ENCODE data around the gene RIC3. TPM values are rescaled to one million over a fixed set of nuclear protein-coding genes. Genes with fewer than 3 reads are reported as not detected.

RIC3 gene
- polyA plus RNA-seq, 4 donors: 0.45 to 3.7 (median 1.8) TPM

GRCh38 chr11:8087185-8087584 lies 81.6 kb downstream of the RIC3 start:
- H3K36me3 ChIP-seq (ENCODE audit: control insufficient read depth in 3 of 3, insufficient read depth in 2 of 3, low read depth in 1 of 3, low read length in 3 of 3): peaks cover 0 to 5% (median 0%) of the 10 kb centered on the region in 3 donors
- no peak overlapping the region for H3K27ac ChIP-seq (ENCODE audit: low read depth in 1 of 3, low read length in 2 of 3)
- 81 to 90% (median 87%) methylated on average over 4 of the region's 4 CpGs for WGBS, 3 donors
- no peak for FAIRE-seq
- H3K4me3 ChIP-seq (ENCODE audit: low read depth in 1 of 3, low read length in 3 of 3): no peak overlapping the region
- H3K27me3 ChIP-seq (ENCODE audit: control insufficient read depth in 3 of 3, insufficient read depth in 3 of 3, low read length in 3 of 3): peaks cover 0 to 16% (median 1%) of the 10 kb centered on the region in 3 donors
- H3K9me3 ChIP-seq (ENCODE audit: control insufficient read depth in 2 of 2, insufficient read depth in 1 of 2, low read depth in 1 of 2, low read length in 1 of 2): peaks cover 0 to 3% of the 10 kb centered on the region in 2 donors
- DNase-seq: no peak
- peaks cover 0 to 5% (median 0%) of the 10 kb centered on the region in 3 donors for H3K4me1 ChIP-seq (ENCODE audit: control insufficient read depth in 3 of 3, insufficient read depth in 2 of 3, low read depth in 1 of 3, low read length in 2 of 3)

- FAIRE-seq: no peak
- 83 to 88% (median 85%) methylated on average over 7 of the region's 7 CpGs for WGBS, 3 donors
- no peak for DNase-seq
- Histone ChIP-seq H3K4me1 (ENCODE audit: control insufficient read depth in 3 of 3, insufficient read depth in 2 of 3, low read depth in 1 of 3, low read length in 2 of 3) (peaks cover 0 to 10% (median 0%) of the 10 kb centered on the region in 3 donors), H3K27ac (ENCODE audit: low read depth in 1 of 3, low read length in 2 of 3) (no peak overlapping the region), H3K9me3 (ENCODE audit: control insufficient read depth in 2 of 2, insufficient read depth in 1 of 2, low read depth in 1 of 2, low read length in 1 of 2) (no peaks in the 10 kb centered on the region), H3K27me3 (ENCODE audit: control insufficient read depth in 3 of 3, insufficient read depth in 3 of 3, low read length in 3 of 3) (peaks cover 0 to 19% (median 5%) of the 10 kb centered on the region in 3 donors), H3K4me3 (ENCODE audit: low read depth in 1 of 3, low read length in 3 of 3) (no peak overlapping the region), H3K36me3 (ENCODE audit: control insufficient read depth in 3 of 3, insufficient read depth in 2 of 3, low read depth in 1 of 3, low read length in 3 of 3) (peaks cover 0 to 5% (median 0%) of the 10 kb centered on the region in 3 donors)
These were observed 82.3 kb downstream of the RIC3 start for GRCh38 chr11:8086571-8086970.

GRCh38 chr11:8086001-8086479 lies 82.8 kb downstream of the RIC3 start:
- FAIRE-seq (no peak), DNase-seq (no peak)
- Histone ChIP-seq H3K9me3 (ENCODE audit: control insufficient read depth in 2 of 2, insufficient read depth in 1 of 2, low read depth in 1 of 2, low read length in 1 of 2) (no peaks in the 10 kb centered on the region), H3K4me1 (ENCODE audit: control insufficient read depth in 3 of 3, insufficient read depth in 2 of 3, low read depth in 1 of 3, low read length in 2 of 3) (peaks cover 0 to 12% (median 0%) of the 10 kb centered on the region in 3 donors), H3K36me3 (ENCODE audit: control insufficient read depth in 3 of 3, insufficient read depth in 2 of 3, low read depth in 1 of 3, low read length in 3 of 3) (peaks cover 0 to 5% (median 0%) of the 10 kb centered on the region in 3 donors), H3K27ac (ENCODE audit: low read depth in 1 of 3, low read length in 2 of 3) (no peak overlapping the region), H3K4me3 (ENCODE audit: low read depth in 1 of 3, low read length in 3 of 3) (no peak overlapping the region), H3K27me3 (ENCODE audit: control insufficient read depth in 3 of 3, insufficient read depth in 3 of 3, low read length in 3 of 3) (peaks cover 0 to 19% (median 7%) of the 10 kb centered on the region in 3 donors)
- WGBS, 3 donors: 50 to 60% (median 56%) methylated on average over 8 of the region's 8 CpGs

- Histone ChIP-seq H3K4me3 (ENCODE audit: low read depth in 1 of 3, low read length in 3 of 3) (no peak overlapping the region), H3K36me3 (ENCODE audit: control insufficient read depth in 3 of 3, insufficient read depth in 2 of 3, low read depth in 1 of 3, low read length in 3 of 3) (peaks cover 0 to 2% (median 0%) of the 10 kb centered on the region in 3 donors), H3K4me1 (ENCODE audit: control insufficient read depth in 3 of 3, insufficient read depth in 2 of 3, low read depth in 1 of 3, low read length in 2 of 3) (peaks cover 0 to 14% (median 0%) of the 10 kb centered on the region in 3 donors), H3K27ac (ENCODE audit: low read depth in 1 of 3, low read length in 2 of 3) (no peak overlapping the region), H3K27me3 (ENCODE audit: control insufficient read depth in 3 of 3, insufficient read depth in 3 of 3, low read length in 3 of 3) (peaks cover 5 to 25% (median 7%) of the 10 kb centered on the region in 3 donors), H3K9me3 (ENCODE audit: control insufficient read depth in 2 of 2, insufficient read depth in 1 of 2, low read depth in 1 of 2, low read length in 1 of 2) (no peaks in the 10 kb centered on the region)
- DNase-seq: no peak
- no peak for FAIRE-seq
- 77 to 79% (median 78%) methylated on average over 11 of the region's 11 CpGs for WGBS, 3 donors
These were observed 83.7 kb downstream of the RIC3 start for GRCh38 chr11:8085011-8085645.

- DNase-seq: no peak
These were observed 84.5 kb downstream of the RIC3 start for GRCh38 chr11:8084352-8084751.

GRCh38 chr11:8083871-8084281 lies 84.9 kb downstream of the RIC3 start:
- Histone ChIP-seq H3K27me3 (ENCODE audit: control insufficient read depth in 3 of 3, insufficient read depth in 3 of 3, low read length in 3 of 3) (peaks cover 6 to 27% (median 9%) of the 10 kb centered on the region in 3 donors), H3K9me3 (ENCODE audit: control insufficient read depth in 2 of 2, insufficient read depth in 1 of 2, low read depth in 1 of 2, low read length in 1 of 2) (no peaks in the 10 kb centered on the region), H3K27ac (ENCODE audit: low read depth in 1 of 3, low read length in 2 of 3) (no peak overlapping the region), H3K4me3 (ENCODE audit: low read depth in 1 of 3, low read length in 3 of 3) (no peak overlapping the region), H3K36me3 (ENCODE audit: control insufficient read depth in 3 of 3, insufficient read depth in 2 of 3, low read depth in 1 of 3, low read length in 3 of 3) (peaks cover 0 to 2% (median 0%) of the 10 kb centered on the region in 3 donors), H3K4me1 (ENCODE audit: control insufficient read depth in 3 of 3, insufficient read depth in 2 of 3, low read depth in 1 of 3, low read length in 2 of 3) (peaks cover 0 to 14% (median 0%) of the 10 kb centered on the region in 3 donors)
- DNase-seq: no peak
- 55 to 64% (median 61%) methylated on average over 1 of the region's 1 CpG for WGBS, 3 donors
- FAIRE-seq: no peak

More at GRCh38 chr11:8084352-8084751, 84.5 kb downstream of the RIC3 start:
- H3K4me1 ChIP-seq (ENCODE audit: control insufficient read depth in 3 of 3, insufficient read depth in 2 of 3, low read depth in 1 of 3, low read length in 2 of 3): peaks cover 0 to 14% (median 0%) of the 10 kb centered on the region in 3 donors
- no peak for FAIRE-seq
- WGBS, 3 donors: 91 to 93% (median 92%) methylated on average over 6 of the region's 6 CpGs
- H3K27me3 ChIP-seq (ENCODE audit: control insufficient read depth in 3 of 3, insufficient read depth in 3 of 3, low read length in 3 of 3): peaks cover 6 to 27% (median 8%) of the 10 kb centered on the region in 3 donors
- H3K4me3 ChIP-seq (ENCODE audit: low read depth in 1 of 3, low read length in 3 of 3): no peak overlapping the region
- H3K36me3 ChIP-seq (ENCODE audit: control insufficient read depth in 3 of 3, insufficient read depth in 2 of 3, low read depth in 1 of 3, low read length in 3 of 3): peaks cover 0 to 2% (median 0%) of the 10 kb centered on the region in 3 donors
- no peaks in the 10 kb centered on the region for H3K9me3 ChIP-seq (ENCODE audit: control insufficient read depth in 2 of 2, insufficient read depth in 1 of 2, low read depth in 1 of 2, low read length in 1 of 2)
- H3K27ac ChIP-seq (ENCODE audit: low read depth in 1 of 3, low read length in 2 of 3): no peak overlapping the region

GRCh38 chr11:8083088-8083395 lies 85.8 kb downstream of the RIC3 start:
- no peak for FAIRE-seq
- no peaks in the 10 kb centered on the region for H3K9me3 ChIP-seq (ENCODE audit: control insufficient read depth in 2 of 2, insufficient read depth in 1 of 2, low read depth in 1 of 2, low read length in 1 of 2)
- peaks cover 0 to 2% (median 0%) of the 10 kb centered on the region in 3 donors for H3K36me3 ChIP-seq (ENCODE audit: control insufficient read depth in 3 of 3, insufficient read depth in 2 of 3, low read depth in 1 of 3, low read length in 3 of 3)
- WGBS, 3 donors: 79 to 83% (median 80%) methylated on average over 9 of the region's 9 CpGs
- H3K4me1 ChIP-seq (ENCODE audit: control insufficient read depth in 3 of 3, insufficient read depth in 2 of 3, low read depth in 1 of 3, low read length in 2 of 3): peaks cover 0 to 14% (median 0%) of the 10 kb centered on the region in 3 donors
- H3K27me3 ChIP-seq (ENCODE audit: control insufficient read depth in 3 of 3, insufficient read depth in 3 of 3, low read length in 3 of 3): peaks cover 9 to 29% (median 9%) of the 10 kb centered on the region in 3 donors
- no peak overlapping the region for H3K4me3 ChIP-seq (ENCODE audit: low read depth in 1 of 3, low read length in 3 of 3)
- H3K27ac ChIP-seq (ENCODE audit: low read depth in 1 of 3, low read length in 2 of 3): no peak overlapping the region
- DNase-seq: no peak

- peaks cover 0 to 2% (median 0%) of the 10 kb centered on the region in 3 donors for H3K36me3 ChIP-seq (ENCODE audit: control insufficient read depth in 3 of 3, insufficient read depth in 2 of 3, low read depth in 1 of 3, low read length in 3 of 3)
- no peak overlapping the region for H3K27ac ChIP-seq (ENCODE audit: low read depth in 1 of 3, low read length in 2 of 3)
- H3K27me3 ChIP-seq (ENCODE audit: control insufficient read depth in 3 of 3, insufficient read depth in 3 of 3, low read length in 3 of 3): peaks cover 9 to 31% (median 9%) of the 10 kb centered on the region in 3 donors
- peaks cover 0 to 14% (median 0%) of the 10 kb centered on the region in 3 donors for H3K4me1 ChIP-seq (ENCODE audit: control insufficient read depth in 3 of 3, insufficient read depth in 2 of 3, low read depth in 1 of 3, low read length in 2 of 3)
- H3K4me3 ChIP-seq (ENCODE audit: low read depth in 1 of 3, low read length in 3 of 3): no peak overlapping the region
- FAIRE-seq: no peak
- 86 to 90% (median 88%) methylated on average over 15 of the region's 15 CpGs for WGBS, 3 donors
- DNase-seq: no peak
- no peaks in the 10 kb centered on the region for H3K9me3 ChIP-seq (ENCODE audit: control insufficient read depth in 2 of 2, insufficient read depth in 1 of 2, low read depth in 1 of 2, low read length in 1 of 2)
These were observed 86.3 kb downstream of the RIC3 start for GRCh38 chr11:8082391-8083087.
